Fibroblast of villous mesenchyme (primary cell): ENCODE results near the gene PITX2. TPM values are rescaled to one million over a fixed set of nuclear protein-coding genes. Genes with fewer than 3 reads are reported as not detected.

ENCODE experiments used
- DNase-seq: peaks from one replicate; pipeline ENCODE4 v3.0.0-alpha.2; 2010; ENCODE audit warnings: low read depth
- H3K4me3 ChIP-seq: 2 replicates; pipeline ENCODE4 v1.5.1; 2011; ENCODE audit warnings: low read depth, mild to moderate bottlenecking, low read length
- CTCF ChIP-seq: IDR thresholded peaks from 2 replicates; pipeline ENCODE4 v1.5.1; 2012; ENCODE audit warnings: low read depth, mild to moderate bottlenecking, low read length; ENCODE audit not compliant: insufficient read depth
- total RNA-seq: library from RNA; depleted of rRNA; stranded (reverse); fragments of >200 nt; gene quantifications from 2 replicates; pipeline ENCODE4 v1.2.3, GENCODE V29; 2012

Gene PITX2
- total RNA-seq, 1 donor = 7.8 TPM

DNA sequence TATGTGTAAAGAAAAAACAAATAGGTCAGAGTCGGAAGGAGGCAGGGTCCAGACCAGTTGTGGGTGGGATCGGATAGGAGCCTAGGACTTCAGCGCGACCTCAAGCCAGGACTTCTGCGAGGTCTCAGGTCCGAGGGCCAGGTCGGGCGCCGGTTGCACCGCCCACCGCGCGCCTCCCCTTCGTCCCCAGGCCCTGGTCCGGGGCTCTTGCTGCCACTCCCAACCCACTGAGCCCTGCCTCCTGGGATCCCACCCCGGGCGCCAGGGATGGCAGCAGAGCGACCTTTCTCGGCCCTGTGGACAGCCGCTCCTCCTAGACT is 12.3 kb downstream of the PITX2 start:
- TF ChIP-seq CTCF = no peak
- H3K4me3 ChIP-seq = no peak overlapping the region
- DNase-seq = no peak

- H3K4me3 ChIP-seq = no peak overlapping the region
- no peak for TF ChIP-seq CTCF
- no peak for DNase-seq
Measured at GRCh38 chr4:110609044-110609750, 13.7 kb downstream of the PITX2 start.

DNA sequence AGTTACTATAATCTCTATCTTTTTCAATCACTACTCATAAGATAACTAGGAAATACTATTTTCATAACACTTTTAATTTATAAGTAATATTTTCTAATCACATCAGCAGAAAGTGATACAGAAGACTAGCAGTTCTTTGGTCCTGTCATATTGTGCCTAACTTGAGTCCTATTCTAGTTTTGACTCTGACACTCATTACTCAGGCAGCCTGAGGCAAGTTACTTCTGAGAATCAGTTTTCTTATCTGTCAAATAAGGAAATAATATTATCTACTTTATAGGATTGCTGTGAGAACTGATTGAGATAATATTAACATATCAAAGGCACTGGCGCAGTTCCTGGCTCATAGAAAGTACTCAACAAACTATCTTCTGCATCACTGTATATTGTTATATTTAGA is 17.8 kb downstream of the PITX2 start:
- no peak for DNase-seq
- no peak overlapping the region for H3K4me3 ChIP-seq
- no peak for TF ChIP-seq CTCF

DNA sequence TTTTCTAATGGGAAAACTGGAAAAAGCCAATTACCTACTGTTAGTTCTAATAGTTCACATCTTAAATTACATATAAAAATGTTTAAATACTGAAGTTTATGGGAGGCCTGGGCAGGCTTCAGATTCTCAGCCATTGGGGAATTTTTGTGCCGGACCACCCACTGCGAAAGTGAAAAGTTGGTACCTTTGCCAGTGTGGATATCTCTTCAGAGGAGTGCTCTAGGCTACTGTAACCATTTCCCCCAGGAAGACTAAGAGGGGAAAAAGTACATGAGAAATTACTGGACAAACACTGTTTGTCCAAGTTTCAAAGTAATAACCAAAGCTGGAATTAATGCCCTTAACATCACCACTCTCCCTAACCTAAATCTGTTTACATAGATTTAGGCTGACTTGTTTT is 20.8 kb downstream of the PITX2 start:
- no peak for TF ChIP-seq CTCF
- DNase-seq = no peak
- no peak overlapping the region for H3K4me3 ChIP-seq

DNA sequence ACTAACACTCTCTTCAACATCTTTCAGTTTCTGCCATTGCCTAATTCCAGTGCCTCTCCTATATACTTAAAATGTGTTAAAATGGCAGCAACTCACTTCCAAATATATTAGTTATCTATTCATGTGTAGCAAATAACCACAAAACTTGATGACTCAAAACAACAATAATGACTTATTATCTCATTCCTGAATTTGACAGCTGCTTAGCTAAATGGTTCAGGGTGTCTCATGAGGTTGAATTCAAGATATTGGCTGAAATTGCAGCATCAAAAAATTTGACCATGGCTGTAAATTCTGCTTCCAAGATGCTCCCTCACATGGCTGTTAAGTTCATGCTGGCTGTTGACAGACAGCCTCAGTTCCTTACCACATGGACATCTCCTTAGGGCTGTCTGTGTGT is 25.3 kb downstream of the PITX2 start:
- no peak for TF ChIP-seq CTCF
- DNase-seq = no peak
- no peak overlapping the region for H3K4me3 ChIP-seq

DNA sequence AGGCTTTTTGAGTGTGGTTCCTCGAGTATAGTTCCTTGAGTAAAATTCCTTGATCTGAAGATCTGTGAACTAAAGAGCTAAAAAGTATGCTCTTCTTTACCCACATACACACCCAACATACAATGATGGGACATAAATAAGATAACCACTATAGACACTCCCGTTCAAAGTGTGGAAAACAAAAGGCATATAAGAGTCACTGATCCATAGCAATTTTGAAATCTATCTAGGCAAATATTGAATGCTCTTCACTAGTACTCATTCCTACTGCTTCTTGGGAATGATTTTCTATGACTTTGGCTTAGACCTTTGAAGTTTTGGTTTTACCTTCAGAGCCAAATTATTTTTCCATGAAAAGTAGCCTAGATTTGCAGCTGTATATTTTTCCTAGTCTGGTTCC is 26.4 kb downstream of the PITX2 start:
- no peak for TF ChIP-seq CTCF
- no peak overlapping the region for H3K4me3 ChIP-seq
- no peak for DNase-seq

DNA sequence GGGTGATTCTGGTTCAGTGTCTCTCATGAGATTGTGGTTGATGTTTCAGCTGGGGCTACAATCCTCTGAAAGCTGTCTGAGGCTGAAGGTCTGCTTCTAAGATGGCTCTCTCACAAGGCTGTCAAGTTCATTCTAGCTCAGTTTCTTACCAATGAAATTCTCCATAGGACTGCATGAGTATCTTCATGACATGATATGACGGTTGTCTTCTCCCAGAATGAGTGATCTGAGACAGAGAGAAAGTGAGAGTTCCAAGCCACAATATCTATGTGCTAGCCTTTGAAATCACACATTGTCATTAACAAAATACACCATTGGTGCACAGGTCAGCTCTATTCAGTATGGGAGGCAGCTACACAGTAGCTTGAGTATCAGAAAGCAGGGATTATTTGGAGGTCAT is 27.3 kb downstream of the PITX2 start:
- no peak for TF ChIP-seq CTCF
- no peak for DNase-seq
- H3K4me3 ChIP-seq = no peak overlapping the region
